ENCODE results near the gene ATF6. TPM values are rescaled to one million over a fixed set of nuclear protein-coding genes. Genes with fewer than 3 reads are reported as not detected.

The ATF6 gene
- total RNA-seq, 1 donor from 2014 or later: 29.6 TPM

DNA sequence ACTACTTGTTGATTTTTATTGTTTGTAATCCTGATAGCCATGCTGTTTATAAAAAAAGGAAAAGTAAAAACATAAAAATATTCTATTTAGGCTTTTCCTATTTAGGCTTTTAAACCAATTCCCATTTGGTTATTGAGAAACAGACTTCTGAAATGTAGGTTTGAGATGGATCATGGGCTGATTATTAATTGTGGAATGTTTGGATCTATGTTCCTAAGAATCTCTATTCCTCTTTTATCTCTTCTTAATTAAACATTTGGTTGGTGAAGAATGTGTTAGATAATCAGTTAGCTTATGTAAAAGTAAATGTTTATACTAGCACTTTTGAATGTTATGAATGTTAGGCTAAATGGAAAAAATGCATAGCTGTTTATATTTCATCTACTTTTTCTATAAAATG is 97.4 kb downstream of the ATF6 start:
- Mint-ChIP-seq H3K36me3 (ENCODE audit: low read depth) (peaks cover 59% of the 10 kb centered on the region), H3K27me3 (ENCODE audit: low read depth) (no peaks in the 10 kb centered on the region), H3K9me3 (no peaks in the 10 kb centered on the region), H3K4me3 (ENCODE audit: low read depth) (no peak overlapping the region), H3K27ac (no peak overlapping the region), H3K4me1 (ENCODE audit: low read depth) (no peaks in the 10 kb centered on the region)
- no peak for DNase-seq (ENCODE audit: low spot score)
- intact Hi-C loops (cut with micrococcal nuclease): no loop called here

DNA sequence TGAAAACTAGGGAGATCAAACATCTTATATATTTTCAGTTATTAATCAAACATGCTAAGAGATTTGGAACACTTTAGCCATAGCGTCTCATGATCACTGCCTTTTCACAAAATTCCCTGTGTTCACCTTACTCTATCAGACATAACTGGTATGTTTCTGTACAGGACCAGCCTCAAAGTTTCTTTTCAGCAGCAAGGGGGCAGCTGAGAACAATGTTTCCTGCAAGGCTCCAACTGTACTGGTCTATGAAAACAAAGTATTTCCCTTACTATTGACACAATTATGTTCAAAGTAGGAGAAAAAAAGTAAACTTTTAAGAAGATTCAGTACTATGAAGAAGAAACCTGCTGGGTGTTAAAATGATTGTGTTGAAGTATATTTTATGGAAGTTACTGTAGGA is 98.5 kb downstream of the ATF6 start:
- intact Hi-C loops (cut with micrococcal nuclease): no loop called here
- no peak for DNase-seq (ENCODE audit: low spot score)
- H3K27me3 Mint-ChIP-seq (ENCODE audit: low read depth): no peaks in the 10 kb centered on the region
- H3K36me3 Mint-ChIP-seq (ENCODE audit: low read depth): peaks cover 56% of the 10 kb centered on the region
- no peak overlapping the region for H3K27ac Mint-ChIP-seq
- no peaks in the 10 kb centered on the region for H3K9me3 Mint-ChIP-seq
- H3K4me3 Mint-ChIP-seq (ENCODE audit: low read depth): no peak overlapping the region
- no peaks in the 10 kb centered on the region for H3K4me1 Mint-ChIP-seq (ENCODE audit: low read depth)

DNA sequence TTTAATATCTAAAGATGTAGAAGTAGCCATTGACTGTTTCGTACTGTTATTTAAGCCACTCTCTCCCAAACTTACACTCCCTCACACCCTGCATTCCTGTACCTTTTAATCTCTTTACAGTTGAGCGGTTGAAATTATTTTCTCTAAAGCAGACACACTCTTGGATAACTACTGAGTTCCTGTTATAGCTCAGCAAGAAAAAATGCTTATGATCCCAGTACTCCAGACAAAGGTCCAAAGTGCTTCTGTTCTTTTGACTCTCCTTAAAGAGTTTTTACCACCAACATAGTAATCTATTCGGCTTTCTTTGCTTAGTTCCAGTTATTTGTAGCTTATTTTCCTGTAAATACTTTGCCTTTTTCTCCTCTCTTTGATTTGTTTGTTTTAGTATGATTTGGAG is 100.1 kb downstream of the ATF6 start:
- H3K4me1 Mint-ChIP-seq (ENCODE audit: low read depth): no peaks in the 10 kb centered on the region
- DNase-seq (ENCODE audit: low spot score): no peak
- H3K9me3 Mint-ChIP-seq: no peaks in the 10 kb centered on the region
- H3K36me3 Mint-ChIP-seq (ENCODE audit: low read depth): peaks cover 55% of the 10 kb centered on the region
- intact Hi-C loops (cut with micrococcal nuclease): no loop called here
- H3K27me3 Mint-ChIP-seq (ENCODE audit: low read depth): no peaks in the 10 kb centered on the region
- no peak overlapping the region for H3K4me3 Mint-ChIP-seq (ENCODE audit: low read depth)
- no peak overlapping the region for H3K27ac Mint-ChIP-seq

DNA sequence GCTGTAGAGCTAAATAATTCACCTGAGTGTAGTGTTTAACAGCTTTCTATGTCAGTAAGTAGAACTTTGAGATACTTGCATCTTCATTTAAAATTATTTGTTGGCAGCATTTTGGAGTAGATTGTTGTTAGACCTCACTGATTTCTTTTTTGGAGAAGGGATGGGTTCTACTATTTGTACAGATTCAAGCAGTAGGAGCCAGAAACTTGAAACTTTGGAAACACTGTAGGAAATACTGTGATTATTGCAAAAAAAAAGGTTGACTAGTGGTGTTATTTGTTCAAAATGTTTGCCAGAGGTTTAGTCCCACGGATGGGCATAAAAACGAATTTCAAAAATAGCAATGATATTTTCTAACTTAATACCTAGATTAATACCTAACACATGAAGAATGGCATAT is 102.7 kb downstream of the ATF6 start:
- H3K9me3 Mint-ChIP-seq: no peaks in the 10 kb centered on the region
- peaks cover 2% of the 10 kb centered on the region for H3K4me1 Mint-ChIP-seq (ENCODE audit: low read depth)
- H3K27ac Mint-ChIP-seq: no peak overlapping the region
- intact Hi-C loops (cut with micrococcal nuclease): no loop called here
- DNase-seq (ENCODE audit: low spot score): no peak
- H3K4me3 Mint-ChIP-seq (ENCODE audit: low read depth): no peak overlapping the region
- peaks cover 60% of the 10 kb centered on the region for H3K36me3 Mint-ChIP-seq (ENCODE audit: low read depth)
- no peaks in the 10 kb centered on the region for H3K27me3 Mint-ChIP-seq (ENCODE audit: low read depth)

DNA sequence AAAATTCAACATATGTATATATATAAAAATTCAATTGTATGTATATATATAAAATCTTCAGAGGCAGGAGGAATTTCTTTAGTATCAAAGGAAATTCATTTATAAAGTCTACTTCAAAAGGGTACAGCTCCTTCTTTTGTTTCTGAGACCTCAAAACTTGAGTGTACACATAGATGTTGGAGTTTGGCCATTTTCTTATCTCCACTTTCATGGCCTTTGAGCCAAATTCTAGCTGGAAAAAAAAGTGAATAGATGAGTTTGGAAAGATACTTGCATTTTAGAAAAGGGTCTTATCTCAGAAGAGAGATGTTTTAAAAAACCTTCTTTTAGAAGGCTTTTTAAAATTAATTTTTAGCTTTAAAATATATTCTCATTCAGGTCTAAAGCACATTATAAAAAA is 103.2 kb downstream of the ATF6 start:
- H3K36me3 Mint-ChIP-seq (ENCODE audit: low read depth): peaks cover 55% of the 10 kb centered on the region
- no peak overlapping the region for H3K27ac Mint-ChIP-seq
- peaks cover 2% of the 10 kb centered on the region for H3K4me1 Mint-ChIP-seq (ENCODE audit: low read depth)
- H3K9me3 Mint-ChIP-seq: no peaks in the 10 kb centered on the region
- intact Hi-C loops (cut with micrococcal nuclease): no loop called here
- H3K4me3 Mint-ChIP-seq (ENCODE audit: low read depth): no peak overlapping the region
- H3K27me3 Mint-ChIP-seq (ENCODE audit: low read depth): no peaks in the 10 kb centered on the region
- no peak for DNase-seq (ENCODE audit: low spot score)

DNA sequence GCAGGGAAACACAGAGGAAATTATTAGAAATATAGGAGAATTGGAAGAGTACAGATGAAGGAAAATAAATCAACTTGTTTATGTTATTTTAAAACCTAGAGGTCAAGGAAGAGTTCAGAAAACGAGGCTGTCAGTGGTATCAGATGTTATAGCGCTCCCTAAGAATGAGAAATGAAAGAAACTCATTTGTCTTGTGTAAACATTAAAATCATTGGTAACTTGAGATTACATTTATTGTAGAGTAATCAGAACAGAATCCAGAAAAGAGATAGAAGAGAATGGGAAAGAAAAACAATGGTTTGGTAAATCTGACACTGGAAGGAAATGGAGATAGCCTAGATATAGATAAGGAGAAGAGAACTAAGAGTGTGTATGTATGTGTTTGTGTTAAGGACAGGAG is 106.4 kb downstream of the ATF6 start:
- Mint-ChIP-seq H3K4me3 (ENCODE audit: low read depth) (no peak overlapping the region), H3K9me3 (no peaks in the 10 kb centered on the region), H3K27ac (no peak overlapping the region), H3K36me3 (ENCODE audit: low read depth) (peaks cover 42% of the 10 kb centered on the region), H3K4me1 (ENCODE audit: low read depth) (peaks cover 2% of the 10 kb centered on the region), H3K27me3 (ENCODE audit: low read depth) (no peaks in the 10 kb centered on the region)
- DNase-seq (ENCODE audit: low spot score): no peak
- intact Hi-C loops (cut with micrococcal nuclease): no loop called here

DNA sequence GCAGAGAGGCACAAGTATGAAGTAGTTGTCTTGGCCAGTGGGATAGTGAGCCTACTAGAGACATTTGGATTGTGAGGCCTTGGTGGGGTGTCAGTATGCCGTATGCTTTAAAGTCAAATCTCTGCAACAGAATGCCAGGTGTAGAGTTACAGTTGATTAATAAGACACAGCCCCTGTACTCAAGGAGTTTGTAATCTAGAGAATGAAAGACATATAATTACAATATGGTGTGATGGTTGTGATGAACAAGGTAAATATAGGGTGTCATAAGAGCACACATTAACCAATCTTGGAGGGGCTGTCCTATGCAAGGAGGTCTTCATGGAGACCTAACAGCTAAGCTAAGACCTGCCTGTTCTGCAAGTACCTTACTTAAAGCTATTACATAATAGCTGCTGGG is 113.1 kb downstream of the ATF6 start:
- Mint-ChIP-seq H3K4me3 (ENCODE audit: low read depth) (no peak overlapping the region), H3K36me3 (ENCODE audit: low read depth) (peaks cover 12% of the 10 kb centered on the region), H3K27me3 (ENCODE audit: low read depth) (no peaks in the 10 kb centered on the region), H3K4me1 (ENCODE audit: low read depth) (peaks cover 3% of the 10 kb centered on the region), H3K27ac (no peak overlapping the region), H3K9me3 (no peaks in the 10 kb centered on the region)
- no peak for DNase-seq (ENCODE audit: low spot score)
- intact Hi-C loops (cut with micrococcal nuclease): no loop called here

DNA sequence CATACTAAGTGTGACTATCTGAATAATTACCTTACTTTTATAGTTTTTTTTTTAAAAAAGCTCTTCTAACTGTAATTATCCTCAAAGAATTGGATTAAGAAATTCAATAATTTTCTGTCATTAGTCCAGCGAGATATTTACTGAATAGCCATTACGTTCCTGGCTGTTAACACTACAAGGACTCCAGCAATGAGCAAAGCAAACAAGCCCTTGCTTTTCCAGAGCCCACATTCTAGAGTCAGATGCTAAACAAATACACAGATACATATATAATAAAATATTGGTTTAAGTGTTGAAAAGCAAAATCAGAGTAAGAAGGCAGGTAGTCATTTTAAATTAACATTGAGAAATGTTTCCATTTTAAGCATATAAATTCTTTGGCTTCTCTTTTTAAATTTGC is 118.4 kb downstream of the ATF6 start:
- no peak overlapping the region for H3K4me3 Mint-ChIP-seq (ENCODE audit: low read depth)
- peaks cover 9% of the 10 kb centered on the region for H3K4me1 Mint-ChIP-seq (ENCODE audit: low read depth)
- DNase-seq (ENCODE audit: low spot score): no peak
- peaks cover 23% of the 10 kb centered on the region for H3K36me3 Mint-ChIP-seq (ENCODE audit: low read depth)
- no peak overlapping the region for H3K27ac Mint-ChIP-seq
- H3K27me3 Mint-ChIP-seq (ENCODE audit: low read depth): no peaks in the 10 kb centered on the region
- intact Hi-C loops (cut with micrococcal nuclease): no loop called here
- no peaks in the 10 kb centered on the region for H3K9me3 Mint-ChIP-seq

DNA sequence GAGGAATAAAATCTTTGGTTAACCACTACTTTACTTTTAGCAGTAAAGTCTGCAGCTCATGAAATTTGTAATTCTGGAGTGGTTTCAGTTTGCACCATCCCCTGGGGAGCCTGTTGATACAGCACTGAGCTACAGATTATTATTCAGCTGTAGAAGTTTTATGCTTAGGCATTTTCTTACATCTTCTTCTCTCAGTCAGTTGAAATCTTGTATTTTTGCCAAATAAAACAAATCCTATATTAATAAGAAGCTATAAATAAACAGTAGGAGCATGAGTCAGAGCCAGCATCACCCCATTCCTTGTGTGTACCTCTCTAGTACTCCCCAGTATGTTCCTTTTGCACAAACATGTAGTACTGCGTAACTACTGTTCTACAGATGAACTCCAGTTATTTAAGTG is 118.9 kb downstream of the ATF6 start:
- Mint-ChIP-seq H3K9me3 (no peaks in the 10 kb centered on the region), H3K27me3 (ENCODE audit: low read depth) (no peaks in the 10 kb centered on the region), H3K4me3 (ENCODE audit: low read depth) (no peak overlapping the region), H3K4me1 (ENCODE audit: low read depth) (peaks cover 10% of the 10 kb centered on the region), H3K27ac (no peak overlapping the region), H3K36me3 (ENCODE audit: low read depth) (peaks cover 28% of the 10 kb centered on the region)
- no peak for DNase-seq (ENCODE audit: low spot score)
- intact Hi-C loops (cut with micrococcal nuclease): no loop called here

DNA sequence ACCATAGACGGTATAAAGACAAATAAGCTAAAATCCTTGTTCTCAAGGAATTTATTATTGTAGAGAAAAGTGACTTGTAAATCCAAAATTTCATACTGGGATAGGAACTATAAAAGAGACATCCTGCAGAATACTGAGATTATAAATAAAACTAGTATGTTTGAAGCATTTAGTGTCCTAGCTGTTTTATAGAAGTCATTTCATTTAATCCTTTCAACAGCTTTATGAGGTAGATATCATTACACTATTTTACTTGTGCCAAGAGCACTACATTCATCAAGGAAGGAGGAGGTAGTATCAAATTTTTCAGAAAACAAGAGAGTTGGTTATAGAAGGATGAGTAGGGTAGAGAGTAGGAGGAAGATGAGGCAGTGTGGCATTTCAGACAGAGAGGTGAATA is 119.6 kb downstream of the ATF6 start:
- no peaks in the 10 kb centered on the region for H3K9me3 Mint-ChIP-seq
- peak overlapping the region; percentile 18 for H3K27ac Mint-ChIP-seq
- no peaks in the 10 kb centered on the region for H3K27me3 Mint-ChIP-seq (ENCODE audit: low read depth)
- intact Hi-C loops (cut with micrococcal nuclease): no loop called here
- no peak for DNase-seq (ENCODE audit: low spot score)
- H3K36me3 Mint-ChIP-seq (ENCODE audit: low read depth): peaks cover 36% of the 10 kb centered on the region
- peaks cover 11% of the 10 kb centered on the region for H3K4me1 Mint-ChIP-seq (ENCODE audit: low read depth)
- no peak overlapping the region for H3K4me3 Mint-ChIP-seq (ENCODE audit: low read depth)

DNA sequence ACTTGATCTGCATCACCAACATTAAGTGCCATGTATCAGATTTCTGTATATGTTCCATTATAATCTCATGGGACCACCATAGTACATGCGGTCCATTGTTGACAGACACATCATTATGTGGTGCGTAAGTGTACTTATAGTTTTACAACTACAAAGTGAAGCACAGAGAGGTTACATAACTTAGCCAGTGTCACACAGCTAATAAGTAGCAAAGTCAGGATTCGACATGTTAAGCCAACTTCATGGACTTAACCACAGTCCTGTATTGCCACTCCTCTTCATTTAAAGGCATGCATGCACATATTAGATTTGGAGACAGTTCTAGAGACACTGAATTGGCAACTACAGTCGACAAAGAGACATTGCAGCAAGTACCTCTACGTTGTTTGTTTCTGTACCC is 120.5 kb downstream of the ATF6 start:
- H3K4me3 Mint-ChIP-seq (ENCODE audit: low read depth): no peak overlapping the region
- H3K9me3 Mint-ChIP-seq: no peaks in the 10 kb centered on the region
- no peaks in the 10 kb centered on the region for H3K27me3 Mint-ChIP-seq (ENCODE audit: low read depth)
- H3K27ac Mint-ChIP-seq: no peak overlapping the region
- intact Hi-C loops (cut with micrococcal nuclease): no loop called here
- peaks cover 37% of the 10 kb centered on the region for H3K36me3 Mint-ChIP-seq (ENCODE audit: low read depth)
- H3K4me1 Mint-ChIP-seq (ENCODE audit: low read depth): peaks cover 8% of the 10 kb centered on the region
- DNase-seq (ENCODE audit: low spot score): no peak

DNA sequence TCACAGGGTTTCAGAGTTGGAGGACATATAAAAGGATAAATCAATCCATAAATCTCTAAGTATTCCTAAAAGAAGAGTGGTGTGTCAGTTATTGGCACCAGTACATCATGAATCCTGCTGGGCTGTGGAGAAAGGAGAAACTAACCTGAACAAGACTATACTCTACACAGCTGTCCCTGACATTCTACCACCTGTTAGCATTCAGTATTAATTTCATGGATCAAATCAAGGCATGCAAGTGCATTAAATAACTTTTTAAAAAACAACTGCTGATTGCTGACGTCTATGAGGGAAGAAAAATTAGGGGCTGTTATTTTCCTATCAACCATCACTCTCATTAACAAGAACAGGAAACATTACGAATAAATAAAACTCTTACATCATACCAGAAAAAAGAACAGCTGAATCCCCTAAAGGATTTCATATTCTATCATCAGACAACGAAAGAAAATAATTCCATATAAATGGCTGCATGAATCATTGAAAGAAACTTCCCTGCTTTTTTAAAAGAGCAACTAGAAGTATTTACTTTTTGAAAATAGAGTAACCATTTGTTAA is 121.7 kb downstream of the ATF6 start:
- no peak for DNase-seq (ENCODE audit: low spot score)
- peaks cover 44% of the 10 kb centered on the region for H3K36me3 Mint-ChIP-seq (ENCODE audit: low read depth)
- no peak overlapping the region for H3K4me3 Mint-ChIP-seq (ENCODE audit: low read depth)
- peaks cover 8% of the 10 kb centered on the region for H3K4me1 Mint-ChIP-seq (ENCODE audit: low read depth)
- H3K27me3 Mint-ChIP-seq (ENCODE audit: low read depth): no peaks in the 10 kb centered on the region
- no peak overlapping the region for H3K27ac Mint-ChIP-seq
- intact Hi-C loops (cut with micrococcal nuclease): no loop called here
- H3K9me3 Mint-ChIP-seq: no peaks in the 10 kb centered on the region

DNA sequence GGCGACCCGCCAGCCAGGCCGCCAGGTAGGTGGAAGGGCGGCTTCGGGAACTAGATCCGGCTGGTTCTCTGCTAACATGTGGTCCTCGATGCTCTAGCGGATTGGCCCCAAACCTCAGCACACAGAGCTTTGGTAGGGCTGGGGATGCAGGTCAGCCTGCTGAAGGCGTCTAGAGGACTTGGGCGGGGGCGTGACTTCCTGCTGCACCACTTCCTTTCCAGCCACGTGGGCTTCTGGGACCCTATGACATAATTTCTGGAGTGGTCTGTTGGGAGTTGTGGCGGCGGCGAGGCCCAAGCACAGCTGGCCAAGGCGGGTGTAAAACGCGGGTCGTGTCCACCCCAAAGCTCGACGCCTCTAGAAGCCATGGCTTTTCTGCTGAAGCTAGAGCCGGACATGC is 124.5 kb downstream of the ATF6 start:
- H3K27me3 Mint-ChIP-seq (ENCODE audit: low read depth): no peaks in the 10 kb centered on the region
- intact Hi-C loops (cut with micrococcal nuclease): no loop called here
- peaks cover 47% of the 10 kb centered on the region for H3K36me3 Mint-ChIP-seq (ENCODE audit: low read depth)
- peaks cover 6% of the 10 kb centered on the region for H3K4me1 Mint-ChIP-seq (ENCODE audit: low read depth)
- no peaks in the 10 kb centered on the region for H3K9me3 Mint-ChIP-seq
- no peak overlapping the region for H3K27ac Mint-ChIP-seq
- DNase-seq (ENCODE audit: low spot score): no peak
- no peak overlapping the region for H3K4me3 Mint-ChIP-seq (ENCODE audit: low read depth)

DNA sequence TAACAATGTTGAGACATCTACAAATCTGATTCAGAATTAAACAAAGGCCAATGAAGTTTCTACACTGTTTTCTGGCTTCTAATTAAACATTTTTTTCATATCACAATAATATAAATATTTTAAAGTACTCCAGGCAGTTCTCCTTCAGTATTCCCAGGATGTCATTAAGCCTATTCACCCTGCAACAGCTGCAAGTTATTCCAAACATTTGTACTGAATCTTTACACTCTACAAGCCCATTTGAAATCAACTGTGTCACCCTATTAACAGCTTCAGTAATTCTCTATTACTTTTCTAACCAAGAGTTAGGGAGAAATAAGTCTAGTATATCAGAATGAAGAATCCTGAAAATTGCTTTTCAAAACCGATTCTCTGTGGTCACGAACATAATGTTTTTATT is 133.0 kb downstream of the ATF6 start:
- no peak overlapping the region for H3K4me3 Mint-ChIP-seq (ENCODE audit: low read depth)
- no peaks in the 10 kb centered on the region for H3K9me3 Mint-ChIP-seq
- no peak for DNase-seq (ENCODE audit: low spot score)
- no peaks in the 10 kb centered on the region for H3K27me3 Mint-ChIP-seq (ENCODE audit: low read depth)
- intact Hi-C loops (cut with micrococcal nuclease): no loop called here
- no peaks in the 10 kb centered on the region for H3K36me3 Mint-ChIP-seq (ENCODE audit: low read depth)
- H3K27ac Mint-ChIP-seq: no peak overlapping the region
- H3K4me1 Mint-ChIP-seq (ENCODE audit: low read depth): no peaks in the 10 kb centered on the region
